GM10266 (cell line): Measurements from ENCODE around the gene DUSP28.

Source experiments
- DNase-seq: peaks from one replicate; pipeline ENCODE4 v3.0.0; 2012; ENCODE audit errors: extremely low spot score
- CTCF ChIP-seq: IDR thresholded peaks from 2 replicates; pipeline ENCODE4 v1.5.1; 2012; ENCODE audit warnings: mild to moderate bottlenecking, low read depth; ENCODE audit not compliant: control insufficient read depth, insufficient read depth; ENCODE audit errors: missing control alignments

DUSP28 gene

GRCh38 chr2:240560084-240560479 lies at the start of gene DUSP28:
Gene DUSP28, plus strand, starts transcription at chr2:240560357. Its CDS starts 328 bp downstream, at chr2:240560685.
- DNase-seq: peak; percentile 95
- TF ChIP-seq CTCF: no peak

DNA sequence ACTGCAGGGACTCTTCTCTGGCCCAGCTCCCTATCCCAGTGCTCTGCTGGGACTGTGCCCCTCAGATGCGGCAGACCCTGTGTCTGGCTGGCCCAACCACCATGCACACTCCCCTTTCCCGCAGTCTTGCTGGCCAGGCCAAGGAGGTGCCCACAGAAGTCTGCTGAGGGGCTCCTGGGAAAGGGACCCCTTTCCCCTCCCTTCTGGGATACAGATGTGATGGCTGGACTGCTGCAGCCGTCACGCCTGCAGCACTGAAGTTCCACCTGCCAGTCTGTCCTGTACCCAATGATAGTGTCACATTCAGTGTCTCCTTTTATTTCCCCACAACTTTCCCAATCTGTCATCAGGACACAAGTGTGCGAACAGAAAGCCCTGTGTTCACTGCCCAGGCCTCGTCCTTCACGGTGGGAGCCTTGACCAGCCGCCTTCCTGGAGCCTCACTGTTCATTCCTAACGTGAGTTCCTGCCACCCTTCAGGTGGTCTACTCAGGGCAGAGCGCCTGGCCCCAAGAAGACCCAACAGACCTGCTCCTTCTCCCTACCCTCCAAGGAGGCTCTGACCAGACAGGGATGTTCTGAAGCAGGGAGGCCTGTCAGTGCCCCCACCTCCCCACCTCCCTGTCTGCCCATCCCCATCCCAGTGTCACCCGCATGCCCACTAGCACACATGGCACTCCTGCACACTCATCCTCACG lies 49.5 kb upstream of the DUSP28 start:
- TF ChIP-seq CTCF: no peak
- no peak for DNase-seq

- TF ChIP-seq CTCF: no peak
- DNase-seq: no peak
These were observed 48.6 kb upstream of the DUSP28 start for GRCh38 chr2:240511351-240512108.

GRCh38 chr2:240512109-240512485 lies 48.1 kb upstream of the DUSP28 start:
- TF ChIP-seq CTCF: no peak
- DNase-seq: no peak

GRCh38 chr2:240512666-240513535 lies 47.3 kb upstream of the DUSP28 start:
- TF ChIP-seq CTCF: no peak
- DNase-seq: no peak

- peak; percentile 94 for DNase-seq
- peak; percentile 96 for TF ChIP-seq CTCF
These were observed 46.4 kb upstream of the DUSP28 start for GRCh38 chr2:240513549-240514287.
